Activated T-cell treated with anti-CD3 and anti-CD28 coated beads for 48 hours (primary cell): Measurements from ENCODE around the gene KIF22.
"Not testable (repeated sequence)": the region's sequence is repeated elsewhere in the genome, so short reads cannot be mapped to it uniquely, and the experiment has no call there.

Source experiments
- DNase-seq: peaks from one replicate; pipeline ENCODE4 v3.0.0-alpha.2; 2020; ENCODE audit warnings: low read depth

The KIF22 gene

GRCh38 chr16:29766571-29766970 lies 24.0 kb upstream of the KIF22 start:
- no peak for DNase-seq

GRCh38 chr16:29767062-29767461 lies 23.5 kb upstream of the KIF22 start:
- no peak for DNase-seq

GRCh38 chr16:29769507-29769906 lies 21.0 kb upstream of the KIF22 start:
- DNase-seq, result no peak

GRCh38 chr16:29770250-29770929 lies 20.2 kb upstream of the KIF22 start:
- no peak for DNase-seq

GRCh38 chr16:29772330-29772729 lies 18.2 kb upstream of the KIF22 start:
- not testable (repeated sequence) for DNase-seq

GRCh38 chr16:29774730-29775129 lies 15.8 kb upstream of the KIF22 start:
- no peak for DNase-seq

GRCh38 chr16:29775742-29776408 lies 14.7 kb upstream of the KIF22 start:
- DNase-seq, result no peak

GRCh38 chr16:29777576-29778350 lies 12.8 kb upstream of the KIF22 start, which contains the start of gene ZG16:
TSS of gene ZG16 (plus strand) at chr16:29778256. CDS start at chr16:29779267, 1,011 bp downstream.
- no peak for DNase-seq

GRCh38 chr16:29779474-29779873 lies 11.1 kb upstream of the KIF22 start:
- DNase-seq, result no peak

GRCh38 chr16:29783094-29783953 lies 7.2 kb upstream of the KIF22 start:
- DNase-seq, result not testable (repeated sequence)

GRCh38 chr16:29784157-29784556 lies 6.4 kb upstream of the KIF22 start:
- no peak for DNase-seq

- DNase-seq, result peak; percentile 69
Observed at GRCh38 chr16:29784901-29785500, 5.5 kb upstream of the KIF22 start.

GRCh38 chr16:29787155-29787554 lies 3.4 kb upstream of the KIF22 start:
- not testable (repeated sequence) for DNase-seq

- DNase-seq, result no peak
Observed at GRCh38 chr16:29789775-29790182, 772 bp upstream of the KIF22 start.

GRCh38 chr16:29790949-29791844 lies 646 bp downstream of the KIF22 start:
- DNase-seq, result no peak

- no peak for DNase-seq
Observed at GRCh38 chr16:29791845-29792807, 1.6 kb downstream of the KIF22 start.

- DNase-seq, result not testable (repeated sequence)
Observed at GRCh38 chr16:29793153-29793552, 2.6 kb downstream of the KIF22 start.

- no peak for DNase-seq
Observed at GRCh38 chr16:29794231-29794710, 3.7 kb downstream of the KIF22 start.

GRCh38 chr16:29802416-29802935 lies 11.9 kb downstream of the KIF22 start:
- DNase-seq, result no peak
